HG03095 (cell line): ENCODE results near the gene IGFBPL1.

ENCODE experiments used
- ATAC-seq: cut with Tn5 transposase; IDR thresholded peaks from one replicate; pipeline ENCODE4 v1.9.1; 2021; ENCODE audit warnings: moderate library complexity; ENCODE audit not compliant: unreplicated experiment

IGFBPL1 gene

GRCh38 chr9:38358390-38359296 is 65.6 kb downstream of the IGFBPL1 start:
- no peak for ATAC-seq

- no peak for ATAC-seq
Observed at GRCh38 chr9:38357350-38358114, 66.7 kb downstream of the IGFBPL1 start.

GRCh38 chr9:38356851-38357250 is 67.4 kb downstream of the IGFBPL1 start:
- no peak for ATAC-seq
